Left renal pelvis (tissue), 4 donors: ENCODE data around the gene CLEC16A. TPM values are rescaled to one million over a fixed set of nuclear protein-coding genes. Genes with fewer than 3 reads are reported as not detected.

Experiments
- DNase-seq, 4 donors: peaks; one replicate each; pipeline ENCODE4 v3.0.0-alpha.2; 2013; ENCODE audit warnings: low read depth in 4 of 4, low spot score in 3 of 4
- polyA plus RNA-seq, 4 donors: library from polyadenylated mRNA; unstranded; fragments of 120-200 nt; gene quantifications; one replicate each; pipeline ENCODE4 v1.2.1, GENCODE V29; 2013; ENCODE audit not compliant: insufficient read length in 4 of 4

CLEC16A gene
- polyA plus RNA-seq, 4 donors, result 18.0 to 25.9 (median 22.7) TPM

DNA sequence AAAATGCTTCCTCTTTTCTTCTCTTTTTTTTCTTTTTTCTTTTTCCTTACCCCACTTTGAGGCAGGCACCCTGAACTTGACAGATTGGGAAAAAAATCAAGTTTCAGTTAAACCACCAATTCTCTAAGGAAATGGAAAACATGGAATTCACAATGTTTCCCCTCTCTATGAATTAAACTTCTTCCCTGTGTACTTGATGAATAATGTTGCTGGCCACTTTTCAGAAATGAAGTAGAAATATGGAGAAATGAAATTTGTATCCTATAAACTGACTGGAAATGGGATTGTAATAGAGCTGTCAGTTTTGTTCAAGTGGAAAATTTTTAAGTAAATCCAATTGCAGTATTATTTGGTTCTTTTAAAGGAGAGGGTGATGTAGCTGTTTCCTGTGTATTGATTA lies 129.8 kb downstream of the CLEC16A start:
- no peak for DNase-seq

DNA sequence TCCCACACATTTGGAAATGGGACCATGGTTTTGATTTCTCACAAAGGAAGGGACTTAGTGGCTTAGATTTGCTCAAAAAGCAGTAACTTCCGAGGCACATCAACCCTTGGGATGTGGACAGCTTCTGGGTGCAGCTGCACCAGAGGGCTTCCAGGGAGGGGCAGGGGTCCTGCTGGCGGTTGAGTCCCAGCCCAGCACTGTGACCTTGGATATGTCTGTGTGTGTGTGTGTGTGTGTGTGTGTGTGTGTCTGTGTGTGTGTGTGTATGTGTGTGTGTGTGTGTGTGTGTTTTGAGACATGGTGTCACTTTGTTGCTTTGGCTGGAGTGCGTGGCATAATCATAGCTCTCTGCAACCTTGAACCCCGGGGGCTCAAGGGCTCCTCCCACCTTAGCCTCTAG lies 130.8 kb downstream of the CLEC16A start:
- DNase-seq, result no peak

DNA sequence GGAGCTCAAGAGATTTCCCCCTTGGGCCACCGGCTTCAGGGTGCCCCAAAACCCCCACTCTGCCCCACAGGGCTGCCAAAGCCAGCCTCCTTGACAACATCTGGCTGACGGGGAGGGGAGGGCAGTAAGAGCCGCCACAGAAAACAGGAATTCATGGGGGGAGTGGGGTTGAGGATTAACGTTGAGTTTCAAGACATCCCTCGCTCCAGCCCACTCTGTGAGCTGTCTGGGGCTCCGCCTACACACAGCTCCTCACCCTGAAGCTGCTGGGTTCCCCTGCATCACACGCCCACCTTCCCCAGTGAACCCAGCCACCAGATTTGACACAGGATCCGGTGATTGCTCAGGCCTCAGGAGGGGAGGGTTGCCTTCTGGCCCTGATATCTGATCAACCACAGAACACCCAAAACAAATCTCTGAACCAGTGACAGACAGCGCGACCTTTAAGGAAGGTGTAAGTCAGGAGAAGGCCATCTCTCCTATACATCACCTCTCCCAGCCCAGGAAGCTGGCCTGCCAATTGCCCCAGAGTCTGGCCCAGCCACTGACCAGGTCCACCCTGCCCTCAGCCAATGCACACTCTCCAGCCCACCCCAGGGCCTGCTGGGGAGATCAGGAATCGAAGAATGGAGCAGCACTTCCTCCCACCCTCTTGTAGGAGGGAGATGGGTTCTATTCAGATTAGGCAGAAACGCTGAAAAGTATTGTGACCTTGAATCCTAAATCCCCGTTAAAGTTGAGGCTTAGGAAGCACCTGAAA lies 132.1 kb downstream of the CLEC16A start:
- DNase-seq, result no peak

DNA sequence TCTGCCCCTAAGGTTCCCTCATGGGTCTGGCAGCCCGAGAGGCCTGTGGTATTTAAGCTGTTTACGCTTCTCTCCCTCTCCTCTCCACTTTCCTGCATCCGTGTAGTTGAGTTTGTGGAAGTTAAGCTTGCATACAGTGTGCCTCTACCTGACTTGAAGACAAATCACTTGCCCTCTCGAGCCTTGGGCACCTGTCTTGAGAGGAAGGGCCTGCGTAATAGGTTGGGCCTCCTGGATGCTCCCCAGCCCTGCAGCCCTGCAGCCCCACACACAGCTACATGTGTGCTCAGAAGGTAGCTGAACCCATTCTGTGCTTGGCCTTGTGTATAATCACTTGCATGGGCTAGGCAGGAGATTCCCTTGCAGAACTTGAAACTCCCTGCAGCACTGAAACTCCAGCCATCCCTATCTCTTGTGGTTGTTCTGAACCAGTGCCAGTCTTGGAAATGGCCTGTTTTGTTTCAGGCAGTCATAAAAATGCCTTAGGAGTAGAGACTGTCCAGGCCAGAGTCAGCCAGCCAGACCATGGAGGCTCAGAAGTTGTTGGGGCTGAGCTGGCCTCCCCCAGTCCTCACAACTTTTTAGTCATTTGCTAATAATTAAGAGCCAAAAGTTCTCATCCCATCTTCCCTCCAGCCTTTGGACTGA lies 134.6 kb downstream of the CLEC16A start:
- no peak for DNase-seq

DNA sequence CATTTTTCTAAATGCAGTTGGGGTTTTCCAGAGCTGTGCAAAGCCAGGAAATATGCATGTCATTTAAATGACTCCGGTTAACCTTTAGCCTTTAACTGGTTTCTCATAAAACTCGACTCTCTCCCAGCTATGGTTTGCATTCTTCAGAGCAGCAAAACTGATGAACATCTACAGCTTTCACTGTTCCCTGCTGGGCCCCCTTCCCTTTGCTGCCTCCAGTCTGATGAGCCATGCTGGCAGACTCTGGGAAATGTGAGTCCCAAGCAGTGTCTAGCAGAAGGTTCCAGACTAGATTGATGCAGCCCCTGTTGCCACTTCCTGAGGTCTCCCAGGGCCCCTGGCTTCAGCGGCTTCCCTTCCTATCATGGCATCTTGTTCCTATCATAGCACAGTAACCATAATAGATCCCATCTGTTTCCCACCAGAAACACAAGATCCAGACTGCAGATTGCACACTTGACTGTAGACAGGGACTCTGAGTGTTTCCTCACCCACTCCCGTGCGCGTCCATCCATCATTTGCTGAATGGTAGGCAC lies 135.4 kb downstream of the CLEC16A start:
- no peak for DNase-seq

DNA sequence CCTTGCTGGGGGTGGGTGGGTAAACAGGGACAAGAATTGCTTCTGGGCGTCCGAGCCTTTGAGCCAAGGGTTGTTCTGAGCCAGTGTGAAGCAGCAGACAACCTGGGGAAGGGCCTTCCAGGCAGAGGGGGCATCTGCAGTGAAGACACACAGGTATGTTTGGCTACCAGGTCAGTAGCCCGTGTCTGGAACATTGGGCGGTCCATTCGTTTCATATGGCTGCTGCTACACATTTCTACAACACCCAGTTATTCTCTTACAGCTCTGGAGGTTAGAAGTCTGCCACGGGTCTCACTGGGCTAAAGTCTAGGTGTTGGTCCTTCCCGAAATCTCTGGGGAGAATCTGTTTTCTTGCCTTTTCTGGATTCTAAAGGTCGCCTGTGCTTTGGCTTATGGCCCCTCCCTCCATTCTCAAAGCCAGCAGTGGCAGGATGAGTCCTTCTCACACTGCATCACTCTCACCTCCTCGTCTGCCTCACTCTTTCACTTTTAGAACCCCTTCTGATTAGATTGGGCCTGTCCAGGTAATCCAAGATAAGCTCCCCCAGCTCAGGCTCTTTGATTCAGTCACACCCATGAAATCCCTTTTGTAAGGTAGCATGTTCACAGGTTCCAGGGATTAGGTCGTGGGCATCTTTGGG lies 136.1 kb downstream of the CLEC16A start:
- DNase-seq, result no peak

DNA sequence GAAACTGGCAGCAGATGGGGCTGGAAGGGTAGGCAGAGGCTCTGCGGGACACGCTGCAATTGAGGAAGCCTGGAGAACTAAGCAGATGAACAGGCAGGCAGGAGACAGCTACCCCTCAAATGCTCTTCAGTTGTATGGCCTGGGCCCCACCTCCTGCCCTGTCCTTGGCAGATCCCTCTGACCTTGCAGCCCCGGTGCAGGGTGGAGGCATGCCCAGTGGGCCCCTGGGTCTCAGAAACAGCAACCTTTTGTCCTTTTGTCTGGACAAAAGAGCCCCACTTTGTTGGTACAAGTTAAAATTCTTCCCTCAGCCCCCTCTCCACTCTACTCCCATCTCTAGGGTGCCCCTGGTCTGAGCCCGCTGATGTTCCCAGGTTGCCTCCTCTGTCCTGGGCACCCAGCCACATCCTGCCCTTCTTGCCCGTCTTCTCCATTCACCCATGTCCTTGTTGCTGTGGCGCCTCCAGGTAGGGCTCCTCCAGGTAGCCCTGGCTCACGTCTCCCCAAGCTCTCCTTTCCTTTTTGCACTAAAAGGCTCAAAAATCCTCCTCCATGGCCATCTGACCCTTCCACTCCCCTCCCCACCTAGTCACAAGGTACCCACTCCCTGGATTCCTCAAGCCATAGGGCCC lies 136.8 kb downstream of the CLEC16A start:
- DNase-seq, result no peak

DNA sequence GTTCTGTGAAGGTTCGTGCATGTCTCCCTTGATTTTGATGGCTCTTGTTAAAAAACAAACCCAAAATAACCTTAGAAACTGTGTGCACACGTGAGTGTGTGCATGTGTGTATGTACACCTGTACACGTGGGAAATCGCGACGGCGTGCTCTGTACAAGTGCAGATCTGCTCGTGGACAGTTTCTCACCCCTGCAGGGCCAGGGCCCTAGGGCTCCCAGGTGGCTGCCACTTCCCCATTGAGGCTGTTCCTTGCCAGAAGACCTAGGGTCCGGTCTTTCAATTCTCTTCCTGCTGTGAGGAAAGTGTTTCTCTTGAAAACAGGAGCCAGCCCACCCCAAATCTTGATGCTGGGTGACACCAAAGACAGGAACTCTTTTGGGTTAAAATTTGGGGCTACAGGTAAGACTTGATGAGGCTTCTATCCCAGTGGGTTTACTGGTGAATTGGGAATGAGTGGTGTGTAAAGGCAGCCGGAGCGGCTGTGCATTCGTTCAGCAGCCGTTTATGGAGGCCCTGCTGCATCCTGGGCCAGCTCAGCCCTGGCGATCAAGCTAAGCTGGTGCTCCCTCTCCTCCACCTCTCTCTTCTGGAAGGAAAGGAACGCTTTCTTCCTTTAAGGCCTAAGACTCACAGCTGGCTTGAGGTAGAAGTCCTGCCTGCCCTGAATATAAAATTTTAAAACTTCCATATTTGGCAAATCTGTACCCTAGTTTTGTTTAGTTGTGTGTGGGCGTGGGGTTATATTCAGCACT lies 137.9 kb downstream of the CLEC16A start:
- no peak for DNase-seq

DNA sequence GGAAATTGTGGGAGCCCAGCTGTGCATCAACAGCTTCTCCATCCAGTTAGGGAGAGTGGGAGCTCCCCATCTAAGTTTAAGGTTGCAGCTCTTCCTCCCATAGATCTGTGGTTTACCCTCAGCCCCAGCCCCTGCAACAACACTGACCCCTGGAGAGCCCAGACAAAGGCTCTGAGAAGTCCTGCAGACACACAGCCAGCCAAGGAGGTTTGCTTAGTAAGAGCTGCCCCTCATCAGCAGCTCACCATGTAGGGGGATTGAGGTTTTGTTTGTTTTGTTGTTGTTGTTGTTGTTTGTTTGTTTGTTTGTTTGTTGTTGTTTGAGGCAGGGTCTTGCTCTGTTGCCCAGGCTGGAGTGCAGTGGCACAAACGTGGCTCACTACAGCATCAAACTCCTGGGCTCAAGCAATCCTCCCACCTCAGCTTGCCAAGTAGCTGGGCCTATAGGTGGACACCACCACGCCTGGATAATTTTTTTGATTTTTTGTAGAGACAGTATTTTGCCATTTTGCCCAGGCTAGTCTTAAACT lies 138.6 kb downstream of the CLEC16A start:
- no peak for DNase-seq

DNA sequence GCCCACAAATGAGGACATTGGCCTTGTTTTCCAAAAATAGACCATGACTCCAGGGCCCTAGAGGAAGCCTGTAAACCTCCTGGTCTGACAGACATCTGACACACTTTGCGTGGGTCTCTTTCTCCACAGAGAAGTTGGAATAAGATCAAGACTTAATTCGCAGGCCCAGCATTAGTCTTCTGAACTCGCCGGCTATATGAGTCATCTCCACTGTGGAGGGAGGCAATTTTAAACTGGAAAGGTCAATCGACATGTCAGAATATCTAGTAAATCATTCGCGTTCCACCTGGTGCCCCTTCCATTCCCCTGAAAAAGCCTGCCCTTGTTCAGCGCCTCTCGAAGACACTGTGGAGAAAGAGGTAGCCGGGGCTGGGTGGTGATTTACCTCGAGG lies 140.1 kb downstream of the CLEC16A start:
- DNase-seq, result no peak

DNA sequence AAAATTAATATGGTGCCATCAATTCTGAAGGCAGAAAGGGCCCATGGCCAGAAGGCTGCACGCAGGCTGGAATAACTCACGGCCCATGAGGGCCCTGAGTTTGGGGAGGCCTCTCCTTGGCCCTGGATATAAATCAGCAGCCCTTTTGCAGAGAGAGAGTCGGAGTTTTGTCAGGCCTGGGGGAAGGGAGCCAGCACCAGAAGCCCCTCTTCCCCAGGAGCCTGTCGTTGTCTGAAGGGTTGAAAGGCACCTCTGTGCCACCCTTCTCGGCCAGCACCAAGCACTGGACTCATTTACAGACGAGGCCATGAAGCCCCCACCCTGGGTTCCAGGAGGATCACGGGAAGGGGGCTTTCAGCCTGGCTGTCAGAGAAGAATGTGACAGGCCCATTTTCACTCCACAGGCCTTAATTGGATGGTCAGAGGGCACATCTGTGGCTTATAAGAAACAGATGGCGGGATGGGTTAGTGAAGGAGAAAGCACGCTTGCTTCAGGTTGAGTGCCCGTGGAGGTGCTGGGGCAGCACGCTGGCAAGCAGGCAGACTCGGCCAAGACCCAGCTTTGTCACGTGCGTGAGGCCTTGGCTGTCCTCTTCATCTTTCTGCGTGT lies 140.6 kb downstream of the CLEC16A start:
- no peak for DNase-seq

DNA sequence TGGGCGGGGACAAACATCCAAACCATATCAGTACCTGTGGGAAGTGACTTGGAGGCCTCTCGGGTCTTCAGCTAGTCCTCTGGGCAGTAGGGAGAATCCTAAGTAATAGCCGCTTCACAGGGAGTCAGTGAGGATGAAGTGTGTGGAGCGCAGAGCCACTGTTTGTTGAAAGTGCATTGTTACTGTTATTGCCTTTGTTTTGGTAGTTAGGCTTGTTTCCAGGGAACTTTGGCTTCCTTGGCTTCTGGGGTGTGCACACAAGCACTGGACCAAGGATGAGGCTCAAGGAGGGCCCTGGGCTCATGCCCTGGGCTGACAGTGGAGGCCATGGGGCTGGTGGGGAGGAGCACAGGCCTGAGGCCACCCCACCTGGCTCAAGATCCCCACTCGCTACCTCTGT lies 141.6 kb downstream of the CLEC16A start:
- no peak for DNase-seq

DNA sequence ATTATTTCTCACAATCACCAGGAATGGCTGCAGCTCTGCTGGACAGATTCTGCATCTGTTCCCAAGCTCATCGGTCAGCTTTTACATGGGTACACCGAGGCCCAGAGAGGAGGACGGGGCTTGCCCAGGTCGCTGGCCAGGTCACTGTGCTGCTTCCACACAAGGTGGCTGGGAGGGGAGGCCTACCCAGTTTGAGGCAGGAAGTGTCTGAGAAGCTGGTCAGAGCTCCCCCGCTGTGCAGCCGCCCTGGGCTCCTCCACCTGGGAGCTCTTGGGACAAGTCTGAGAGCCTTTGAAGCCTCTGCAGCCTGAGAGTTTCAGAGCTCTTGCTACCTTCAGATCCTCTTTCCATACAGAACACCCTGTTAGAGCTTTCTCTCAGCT lies 143.3 kb downstream of the CLEC16A start:
- no peak for DNase-seq

DNA sequence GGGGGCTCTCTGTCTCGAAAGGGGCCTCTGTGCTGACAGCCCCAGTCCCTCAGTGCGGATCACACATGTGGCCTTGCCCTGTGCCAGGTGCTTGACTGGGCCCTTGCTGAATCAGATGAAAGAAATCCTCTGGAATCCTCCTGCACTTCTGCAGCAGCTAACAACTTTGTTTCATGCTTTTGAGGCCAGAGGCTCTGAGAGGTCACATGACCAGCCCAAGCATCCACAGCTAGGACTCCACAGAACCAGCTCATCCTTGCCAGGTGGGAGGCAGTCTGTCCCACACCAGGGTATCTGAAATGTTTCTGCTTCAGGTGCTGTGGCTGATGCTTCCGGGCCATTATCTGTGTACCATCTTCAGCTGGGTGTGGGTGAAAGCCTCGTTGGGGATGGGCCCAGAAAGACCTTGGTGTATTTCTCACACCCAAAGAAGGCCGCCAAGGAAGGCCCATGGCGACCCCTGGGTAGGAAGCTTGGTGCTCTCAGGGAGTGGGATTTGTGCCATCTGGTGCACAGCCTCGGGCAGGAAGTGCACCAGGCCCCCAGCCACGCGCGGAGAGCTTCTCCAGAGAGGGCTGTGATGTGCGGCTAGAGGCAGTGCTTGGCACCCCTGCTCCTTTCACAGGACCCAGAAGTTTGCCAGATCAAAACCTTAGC lies 143.8 kb downstream of the CLEC16A start:
- DNase-seq, result no peak

DNA sequence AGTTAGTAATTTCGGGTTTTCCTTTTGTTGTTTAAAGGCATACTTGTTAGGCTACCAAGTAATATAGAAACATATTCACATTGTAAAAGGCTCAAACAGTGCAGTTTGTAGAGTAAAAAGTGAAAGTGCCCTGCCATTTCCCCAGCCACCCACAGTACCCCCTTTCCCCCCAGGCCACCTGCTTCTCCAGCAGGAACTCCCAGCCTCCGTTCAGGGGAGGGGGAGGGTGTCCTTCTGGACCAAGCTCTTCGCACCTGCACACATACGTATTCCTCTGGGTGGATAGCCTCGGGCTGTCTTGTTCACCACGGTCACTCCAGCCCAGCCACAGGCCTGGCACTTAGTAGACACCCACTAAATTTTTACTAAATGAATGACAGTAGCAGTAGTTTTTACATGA lies 144.5 kb downstream of the CLEC16A start:
- DNase-seq, result no peak

DNA sequence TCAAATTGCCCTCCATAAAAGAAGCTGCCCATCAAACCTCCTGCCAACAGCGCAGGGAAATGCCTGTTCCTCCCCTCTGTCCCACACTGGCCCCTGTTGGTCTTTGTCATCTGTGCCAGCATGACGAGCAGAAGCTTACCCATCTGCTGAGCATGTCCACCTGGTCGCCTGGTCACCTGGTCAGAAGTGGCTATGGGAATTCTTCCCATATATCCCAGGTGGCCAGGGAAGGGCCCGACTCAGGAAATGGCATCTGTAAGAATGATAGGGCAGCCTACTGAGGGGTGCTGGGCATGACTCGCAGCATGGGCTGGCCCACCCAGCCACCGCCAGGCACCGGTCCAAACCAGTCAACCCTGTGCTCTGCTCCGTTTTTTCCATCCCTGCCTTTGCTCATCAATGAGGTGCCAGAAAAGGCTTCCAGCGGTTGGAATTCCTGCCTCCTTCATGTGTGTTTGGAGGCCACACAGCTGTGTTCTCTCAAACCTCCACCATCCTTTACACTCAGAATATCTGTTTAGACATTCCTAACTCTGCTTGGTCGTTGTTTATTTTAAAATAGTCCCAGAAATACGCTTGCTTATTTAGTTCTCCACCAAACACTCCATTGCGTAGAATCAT lies 145.2 kb downstream of the CLEC16A start:
- no peak for DNase-seq

DNA sequence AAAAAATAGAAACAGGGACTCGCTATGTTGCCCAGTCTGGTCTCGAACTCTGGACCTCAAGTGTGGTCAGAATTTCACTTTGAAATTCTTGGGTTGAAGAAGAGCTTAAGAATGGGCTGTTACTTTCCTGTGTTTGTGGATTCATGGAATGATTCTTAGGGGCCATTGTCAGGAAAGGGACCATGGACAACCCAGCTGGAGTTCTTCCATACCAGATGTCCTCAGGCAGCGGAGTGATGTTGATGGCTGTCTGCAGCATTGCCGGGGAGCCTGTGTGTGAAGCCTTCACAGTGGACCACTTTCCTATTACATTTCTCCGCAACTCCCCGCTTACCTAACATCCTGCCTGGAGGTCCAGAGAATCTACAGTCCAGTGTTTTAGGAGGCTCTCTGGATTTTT lies 145.9 kb downstream of the CLEC16A start:
- DNase-seq, result no peak

DNA sequence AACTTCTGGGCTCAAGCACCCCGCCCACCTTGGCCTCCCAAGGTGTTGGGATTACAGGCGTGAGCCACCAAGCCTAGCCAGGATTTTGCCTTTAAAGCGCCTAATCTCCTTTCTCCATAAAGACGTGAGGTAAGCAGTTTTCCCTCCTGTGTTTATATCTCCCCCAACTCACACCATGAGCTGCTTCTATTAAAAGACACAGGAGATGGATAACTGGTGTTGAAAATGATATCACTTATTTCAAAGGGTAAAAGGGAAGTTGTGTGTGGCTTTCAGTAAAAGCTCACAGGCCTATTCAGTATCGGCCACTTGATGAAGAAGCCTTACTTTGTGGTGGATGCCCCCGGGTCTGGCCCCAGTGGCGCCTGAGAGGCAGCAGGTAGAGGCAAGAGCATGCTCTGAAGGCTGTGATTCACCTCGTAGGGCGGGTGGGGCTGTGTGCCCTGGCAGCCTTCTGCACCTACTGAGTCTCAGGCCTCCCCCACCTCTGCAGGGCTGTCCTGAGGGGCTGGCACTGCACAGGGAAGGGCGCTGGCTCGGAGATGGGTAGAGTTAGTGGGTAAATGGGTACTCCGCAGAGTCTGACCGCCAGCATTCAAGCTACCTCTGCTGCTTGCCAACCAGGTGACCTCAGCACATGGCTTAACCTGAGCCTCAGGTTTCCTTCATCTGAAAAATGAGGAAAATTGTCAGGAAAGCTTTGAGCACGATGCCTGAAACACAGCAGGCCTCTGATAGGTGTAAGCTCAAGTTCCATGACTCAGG lies 146.8 kb downstream of the CLEC16A start:
- DNase-seq, result no peak
